BLaER1 treated with 17β-estradiol and CSF1 and Interleukin-3, amounts not matched to agents 10 nM and 100 nM (cell line): ENCODE data around the gene LY86.

Source experiments
- H3K27ac ChIP-seq, 11 experiments: shearing (Covaris generic); formaldehyde crosslinking; 2 replicates each; pipeline ENCODE4 v1.8.1; 2022
- H3K27me3 ChIP-seq, 11 experiments: shearing (Covaris generic); formaldehyde crosslinking; 2 replicates each; pipeline ENCODE4 v1.8.1; 2022
- H3K36me3 ChIP-seq, 11 experiments: shearing (Covaris generic); formaldehyde crosslinking; 2 replicates each; pipeline ENCODE4 v1.8.1; 2022
- H3K4me1 ChIP-seq, 10 experiments: shearing (Covaris generic); formaldehyde crosslinking; 2 replicates each; pipeline ENCODE4 v1.8.1; 2022
- H3K4me2 ChIP-seq, 11 experiments: shearing (Covaris generic); formaldehyde crosslinking; 2 replicates each; pipeline ENCODE4 v1.8.1; 2022
- H3K4me3 ChIP-seq, 10 experiments: shearing (Covaris generic); formaldehyde crosslinking; 2 replicates each; pipeline ENCODE4 v1.8.1; 2022
- H3K9ac ChIP-seq, 11 experiments: shearing (Covaris generic); formaldehyde crosslinking; 2 replicates each; pipeline ENCODE4 v1.8.1; 2022
- H3K9me3 ChIP-seq, 11 experiments: shearing (Covaris generic); formaldehyde crosslinking; replicated peaks in 1 of 11; 2 replicates each; pipeline ENCODE4 v1.8.1; 2022
- H4K20me1 ChIP-seq, 11 experiments: shearing (Covaris generic); formaldehyde crosslinking; 2 replicates each; pipeline ENCODE4 v1.8.1; 2022
- Cebpa-rat ChIP-seq, 11 experiments: shearing (Covaris generic); IDR thresholded peaks; 2 replicates each; pipeline ENCODE4 v1.8.1; 2022

The LY86 gene

DNA sequence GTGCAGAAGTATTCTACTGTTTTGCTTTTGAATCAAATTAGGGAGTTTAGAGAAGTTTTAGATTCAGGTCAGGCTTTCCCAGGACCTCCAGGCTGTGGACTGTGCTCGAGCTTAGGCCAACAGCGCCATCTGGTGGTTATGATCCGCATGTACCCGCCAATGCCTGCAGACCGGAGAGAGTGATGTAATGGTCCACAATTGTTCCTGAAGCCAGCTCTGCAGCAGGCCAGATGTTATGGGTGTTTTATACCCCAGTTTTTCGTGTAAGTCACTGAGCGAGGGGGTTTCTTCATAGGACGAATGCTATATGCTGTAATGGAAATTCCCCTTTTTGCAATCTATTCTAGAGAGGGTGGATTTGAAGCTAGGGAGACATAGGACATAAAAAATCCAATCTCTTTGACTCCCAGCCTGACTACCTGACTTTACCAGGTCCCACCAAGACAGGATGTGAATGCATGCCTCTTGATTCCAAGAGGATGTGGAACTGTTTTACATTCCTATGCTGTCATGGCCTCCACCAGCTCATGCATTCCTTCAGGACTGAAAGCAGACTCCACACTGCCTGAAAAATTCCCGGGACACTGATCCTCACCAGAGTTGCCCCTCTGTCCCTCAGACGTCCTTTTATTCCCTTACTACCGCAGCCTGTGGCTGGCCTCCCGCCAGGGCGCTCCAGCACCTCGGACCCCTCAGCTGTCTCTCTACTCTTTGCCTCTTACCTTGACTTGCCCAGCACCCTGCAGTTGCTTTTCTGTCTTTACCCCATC lies 41.2 kb upstream of the LY86 start:
- Histone ChIP-seq H3K9ac (peak overlapping the region in 8 of 11 experiments; percentile 34 to 63 (median 54); a peak in 12 of 22 replicates), H3K36me3 (no peaks in the 10 kb centered on the region), H3K4me3 (peak overlapping the region; percentile 31 to 66 (median 54); a peak in 18 of 20 replicates), H3K9me3 (peaks cover 0 to 4% (median 0%) of the 10 kb centered on the region in 11 experiments; a peak in 7 of 22 replicates), H3K27me3 (peaks cover 18 to 28% (median 24%) of the 10 kb centered on the region in 11 experiments), H3K27ac (peak overlapping the region in 2 of 11 experiments; percentile 45 to 49; a peak in 2 of 22 replicates), H3K4me1 (peaks cover 26 to 53% (median 31%) of the 10 kb centered on the region in 10 experiments), H3K4me2 (peak overlapping the region; percentile 91 to 99 (median 97)), H4K20me1 (0 out of 22 replicates have a peak, but pooled peaks cover 0 to 6% (median 0%) of the 10 kb centered on the region in 11 experiments)
- 0 out of 22 replicates have a peak, but pooled peaks of 1 of the 11 experiments have one; percentile 35 for TF ChIP-seq Cebpa-rat (IDR thresholded peaks at IDR 0.05)

DNA sequence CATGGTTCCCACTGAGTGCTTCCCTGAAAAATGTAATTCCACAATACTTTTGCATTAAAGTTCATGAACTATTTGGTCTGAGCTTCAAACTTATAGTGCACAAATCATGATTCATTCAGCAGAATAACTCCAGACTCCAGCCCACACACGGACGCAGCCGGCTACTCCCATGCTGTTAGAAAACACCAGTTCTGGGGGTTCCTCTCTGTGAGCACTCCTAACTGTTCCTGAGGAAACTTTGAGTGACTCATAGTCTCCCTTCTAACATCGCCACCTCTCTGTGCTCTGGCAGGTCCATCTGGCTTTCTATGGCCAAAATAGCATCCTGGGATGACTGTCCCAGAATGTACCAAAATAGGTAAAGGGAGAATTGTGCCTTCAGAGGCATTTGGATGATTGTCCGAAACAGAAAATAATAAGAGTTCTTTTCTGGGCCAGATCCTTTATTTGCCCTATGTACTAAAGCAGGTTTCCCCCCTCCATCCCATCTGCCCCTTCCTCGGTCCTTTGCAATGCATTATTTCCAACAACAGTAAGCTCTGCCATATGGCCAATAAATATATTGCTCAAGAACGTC lies 32.3 kb upstream of the LY86 start:
- no peaks in the 10 kb centered on the region for H3K27me3 ChIP-seq
- H3K9ac ChIP-seq, result no peak overlapping the region
- TF ChIP-seq Cebpa-rat (IDR thresholded peaks at IDR 0.05), result peak in 1 of 11 experiments; percentile 46; a peak in 1 of 22 replicates
- no peak overlapping the region for H3K27ac ChIP-seq
- no peak overlapping the region for H3K4me3 ChIP-seq
- H3K4me2 ChIP-seq, result peak overlapping the region in 3 of 11 experiments; percentile 27 to 79 (median 32); a peak in 5 of 22 replicates
- H3K4me1 ChIP-seq, result peaks cover 0 to 21% (median 2%) of the 10 kb centered on the region in 10 experiments; a peak in 7 of 20 replicates
- H4K20me1 ChIP-seq, result no peaks in the 10 kb centered on the region
- no peaks in the 10 kb centered on the region for H3K9me3 ChIP-seq
- no peaks in the 10 kb centered on the region for H3K36me3 ChIP-seq

DNA sequence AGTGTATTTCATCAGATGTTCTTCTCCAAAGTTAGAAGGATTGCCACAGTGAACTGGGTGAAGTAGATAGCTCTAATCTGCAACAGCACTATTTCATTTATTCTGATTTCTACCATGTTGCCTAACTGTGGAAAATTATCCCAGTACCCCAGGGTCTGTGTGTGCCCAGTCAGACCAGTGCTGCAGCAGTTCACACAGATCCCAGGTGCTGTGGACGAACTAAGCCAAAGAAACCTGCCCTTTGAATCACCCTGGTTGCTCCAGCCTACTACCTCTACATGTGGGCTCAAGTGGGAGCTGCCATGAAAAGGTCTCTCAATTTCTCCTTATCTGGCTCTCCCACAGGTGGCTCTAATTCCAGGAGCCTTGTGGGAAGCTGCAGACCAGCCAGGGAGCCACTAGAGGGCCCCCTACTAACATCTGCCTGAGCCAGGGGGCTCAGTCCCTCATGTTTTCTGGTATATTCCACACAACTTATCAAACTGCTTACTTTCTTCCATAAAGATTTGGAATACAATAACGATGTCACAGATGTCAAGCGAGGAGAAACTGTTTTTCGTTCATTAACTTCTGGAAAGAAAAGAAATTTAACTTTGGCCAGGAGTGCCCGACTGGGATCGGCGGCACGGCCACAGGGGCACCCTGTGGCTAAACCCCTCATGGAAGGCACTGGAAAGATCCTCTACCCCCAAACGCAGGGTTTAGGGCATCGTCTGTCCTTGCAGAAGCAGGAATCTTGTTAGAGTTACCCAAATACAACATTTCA lies 31.6 kb upstream of the LY86 start:
- H3K9me3 ChIP-seq, result no peaks in the 10 kb centered on the region
- H3K4me3 ChIP-seq, result no peak overlapping the region
- H4K20me1 ChIP-seq, result no peaks in the 10 kb centered on the region
- H3K36me3 ChIP-seq, result no peaks in the 10 kb centered on the region
- H3K4me1 ChIP-seq, result peaks cover 0 to 21% (median 2%) of the 10 kb centered on the region in 10 experiments; a peak in 7 of 20 replicates
- peak overlapping the region in 3 of 11 experiments; percentile 27 to 79 (median 32); a peak in 5 of 22 replicates for H3K4me2 ChIP-seq
- peak overlapping the region in 1 of 11 experiments; percentile 38; a peak in 1 of 22 replicates for H3K27ac ChIP-seq
- TF ChIP-seq Cebpa-rat (IDR thresholded peaks at IDR 0.05), result 0 out of 22 replicates have a peak, but pooled peaks of 1 of the 11 experiments have one; percentile 14
- H3K9ac ChIP-seq, result no peak overlapping the region
- no peaks in the 10 kb centered on the region for H3K27me3 ChIP-seq

GRCh38 chr6:6557504-6557839 lies 31.0 kb upstream of the LY86 start:
- Histone ChIP-seq H3K4me3 (no peak overlapping the region), H3K9me3 (no peaks in the 10 kb centered on the region), H3K27me3 (no peaks in the 10 kb centered on the region), H3K4me2 (no peak overlapping the region), H3K36me3 (no peaks in the 10 kb centered on the region), H4K20me1 (no peaks in the 10 kb centered on the region), H3K27ac (no peak overlapping the region), H3K9ac (no peak overlapping the region), H3K4me1 (peaks cover 0 to 21% (median 2%) of the 10 kb centered on the region in 10 experiments; a peak in 7 of 20 replicates)
- TF ChIP-seq Cebpa-rat (IDR thresholded peaks at IDR 0.05), result no peak

DNA sequence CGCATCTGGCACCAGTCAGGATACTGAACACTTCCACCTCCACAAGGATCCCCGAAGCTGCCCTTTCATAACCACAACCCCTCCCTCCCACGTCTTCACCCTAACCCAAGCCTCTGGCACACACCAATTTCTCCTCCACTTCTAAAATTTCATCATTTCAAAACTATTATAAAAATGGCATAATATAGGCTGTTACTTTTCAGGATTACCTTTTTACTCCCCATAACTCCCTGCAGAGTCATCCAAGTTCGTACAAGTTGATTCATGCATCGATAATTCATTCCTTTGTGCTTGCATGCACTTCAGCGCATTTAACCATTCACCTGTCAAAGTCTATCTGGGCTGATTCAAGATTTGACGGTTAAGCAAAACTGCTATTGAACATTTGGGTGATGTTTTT lies 30.6 kb upstream of the LY86 start:
- Histone ChIP-seq H3K27me3 (no peaks in the 10 kb centered on the region), H3K4me3 (no peak overlapping the region), H3K9me3 (peaks cover 0 to 1% (median 0%) of the 10 kb centered on the region in 11 experiments; a peak in 3 of 22 replicates), H3K27ac (no peak overlapping the region), H3K4me1 (peaks cover 0 to 21% (median 2%) of the 10 kb centered on the region in 10 experiments; a peak in 7 of 20 replicates), H3K36me3 (no peaks in the 10 kb centered on the region), H4K20me1 (no peaks in the 10 kb centered on the region), H3K9ac (no peak overlapping the region), H3K4me2 (no peak overlapping the region)
- TF ChIP-seq Cebpa-rat (IDR thresholded peaks at IDR 0.05), result no peak

DNA sequence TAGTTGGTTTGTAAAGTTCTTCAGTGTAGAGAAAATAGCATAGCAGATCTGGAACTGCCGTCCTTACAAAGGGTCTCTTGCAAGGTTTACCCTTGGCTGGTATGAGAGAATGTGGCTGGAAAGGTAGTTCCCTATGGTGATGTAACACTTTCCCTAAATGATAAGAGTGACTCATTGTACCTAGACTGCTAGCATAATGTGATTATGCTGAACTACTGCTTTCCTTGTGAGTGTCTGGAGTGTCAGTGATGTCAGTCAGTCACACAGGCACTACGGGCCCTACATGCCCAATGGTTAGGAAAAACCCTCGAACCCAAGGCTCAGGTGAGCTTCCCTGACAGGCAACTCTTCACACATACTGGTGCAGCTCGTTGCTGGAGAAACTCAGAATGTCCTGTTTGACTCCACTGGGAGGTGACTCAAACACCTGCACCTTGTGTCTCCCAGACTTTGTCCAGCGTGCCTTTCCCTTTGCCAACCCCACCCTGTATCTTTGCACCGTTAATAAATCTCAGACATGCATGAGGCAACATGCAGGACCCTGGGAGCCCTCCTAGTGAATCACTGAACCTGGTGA lies 28.4 kb upstream of the LY86 start:
- TF ChIP-seq Cebpa-rat (IDR thresholded peaks at IDR 0.05), result no peak
- no peaks in the 10 kb centered on the region for H3K36me3 ChIP-seq
- H3K9ac ChIP-seq, result no peak overlapping the region
- H3K4me1 ChIP-seq, result peaks cover 0 to 26% (median 2%) of the 10 kb centered on the region in 10 experiments; a peak in 7 of 20 replicates
- peaks cover 4 to 10% (median 6%) of the 10 kb centered on the region in 11 experiments; a peak in 12 of 22 replicates for H3K9me3 ChIP-seq
- H3K27me3 ChIP-seq, result no peaks in the 10 kb centered on the region
- H4K20me1 ChIP-seq, result no peaks in the 10 kb centered on the region
- no peak overlapping the region for H3K4me3 ChIP-seq
- H3K27ac ChIP-seq, result no peak overlapping the region
- peak overlapping the region in 2 of 11 experiments; percentile 13 to 25; a peak in 3 of 22 replicates for H3K4me2 ChIP-seq

DNA sequence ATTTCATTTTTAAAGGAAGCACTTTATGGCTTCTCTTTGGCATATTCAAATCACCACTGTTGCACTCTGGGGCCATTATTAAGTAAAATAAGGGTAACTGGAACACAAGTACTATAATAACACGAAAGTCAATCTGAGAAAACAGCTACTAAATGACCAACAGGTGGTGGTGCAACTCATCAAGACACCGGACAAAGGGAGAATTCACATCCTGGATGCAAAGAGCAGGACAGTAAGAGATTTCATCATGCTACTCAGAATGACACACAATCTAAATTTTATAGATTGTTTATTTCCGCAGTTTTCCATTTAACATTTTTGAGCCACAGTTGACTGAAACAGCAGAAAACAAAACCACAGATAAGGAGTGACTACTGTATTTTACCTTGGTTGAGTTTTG lies 27.6 kb upstream of the LY86 start:
- no peak overlapping the region for H3K9ac ChIP-seq
- H3K4me2 ChIP-seq, result no peak overlapping the region
- no peak overlapping the region for H3K27ac ChIP-seq
- peaks cover 4 to 10% (median 6%) of the 10 kb centered on the region in 11 experiments; a peak in 12 of 22 replicates for H3K9me3 ChIP-seq
- peaks cover 0 to 23% (median 2%) of the 10 kb centered on the region in 10 experiments; a peak in 7 of 20 replicates for H3K4me1 ChIP-seq
- H3K36me3 ChIP-seq, result no peaks in the 10 kb centered on the region
- H3K27me3 ChIP-seq, result no peaks in the 10 kb centered on the region
- no peak overlapping the region for H3K4me3 ChIP-seq
- no peaks in the 10 kb centered on the region for H4K20me1 ChIP-seq
- no peak for TF ChIP-seq Cebpa-rat (IDR thresholded peaks at IDR 0.05)

- Histone ChIP-seq H3K27me3 (no peaks in the 10 kb centered on the region), H3K27ac (no peak overlapping the region), H3K4me3 (no peak overlapping the region), H3K36me3 (no peaks in the 10 kb centered on the region), H4K20me1 (no peaks in the 10 kb centered on the region), H3K4me1 (peaks cover 0 to 13% (median 0%) of the 10 kb centered on the region in 10 experiments; a peak in 2 of 20 replicates), H3K9ac (no peak overlapping the region), H3K4me2 (no peak overlapping the region), H3K9me3 (peaks cover 4 to 10% (median 6%) of the 10 kb centered on the region in 11 experiments; a peak in 12 of 22 replicates)
- TF ChIP-seq Cebpa-rat (IDR thresholded peaks at IDR 0.05), result no peak
Observed at GRCh38 chr6:6564154-6564553, 24.4 kb upstream of the LY86 start.
